Osteocyte (in vitro differentiated cells): Measurements from ENCODE around the gene KRT79. TPM values are rescaled to one million over a fixed set of nuclear protein-coding genes. Genes with fewer than 3 reads are reported as not detected.
A peak's percentile ranks its signal among the peaks of the same experiment; 100 is the strongest.
"Not testable (repeated sequence)": the region's sequence is repeated elsewhere in the genome, so short reads cannot be mapped to it uniquely, and the experiment has no call there.

Experiments used
- DNase-seq: peaks from one replicate; pipeline ENCODE4 v3.0.0; 2021; ENCODE audit warnings: mixed read lengths; ENCODE audit not compliant: unreplicated experiment; ENCODE audit errors: extremely low spot score
- H3K27ac Mint-ChIP-seq: one replicate; pipeline ENCODE4 v1.8.0; 2021; ENCODE audit warnings: mild to moderate bottlenecking, mixed read lengths; ENCODE audit not compliant: unreplicated experiment
- H3K27me3 Mint-ChIP-seq: one replicate; pipeline ENCODE4 v1.8.0; 2021; ENCODE audit warnings: mixed read lengths; ENCODE audit not compliant: unreplicated experiment
- H3K36me3 Mint-ChIP-seq: one replicate; pipeline ENCODE4 v1.8.0; 2021; ENCODE audit warnings: mixed read lengths; ENCODE audit not compliant: unreplicated experiment
- H3K4me1 Mint-ChIP-seq: one replicate; pipeline ENCODE4 v1.8.0; 2021; ENCODE audit warnings: mixed read lengths; ENCODE audit not compliant: unreplicated experiment
- H3K4me3 Mint-ChIP-seq: one replicate; pipeline ENCODE4 v1.8.0; 2021; ENCODE audit warnings: mild to moderate bottlenecking, moderate library complexity, mixed read lengths; ENCODE audit not compliant: unreplicated experiment
- H3K9me3 Mint-ChIP-seq: one replicate; pipeline ENCODE4 v1.8.0; 2021; ENCODE audit warnings: mixed read lengths; ENCODE audit not compliant: unreplicated experiment
- CTCF ChIP-seq: fragments of 200-600 bp; sonication (generic); IDR thresholded peaks from 2 replicates; pipeline ENCODE4 v1.5.0; 2021; ENCODE audit warnings: antibody characterized with exemption, mild to moderate bottlenecking, moderate library complexity
- long read RNA-seq: library from polyadenylated mRNA; unstranded; transcript quantifications from one replicate; pipeline ENCODE4 v2.0.0, GENCODE V29; 2021
- total RNA-seq: library from RNA; stranded (reverse); gene quantifications from 2 replicates; pipeline ENCODE4 v1.2.1, GENCODE V29; 2021

KRT79 gene
- not detected in 2 replicates for total RNA-seq
- long read RNA-seq, result 0 reads

- no peak for TF ChIP-seq CTCF
- Mint-ChIP-seq H3K4me3 (no peak within 1 kb of the TSS), H3K27me3 (peaks cover 11% of the 10 kb centered on the region), H3K9me3 (no peaks in the 10 kb centered on the region), H3K27ac (no peak within 1 kb of the TSS), H3K36me3 (no peaks in the 10 kb centered on the region), H3K4me1 (peaks cover 17% of the 10 kb centered on the region)
- DNase-seq, result no peak
Measured at GRCh38 chr12:52833922-52834726, at the start of gene KRT79. Gene KRT79, minus strand, starts transcription at chr12:52834311. Its CDS starts 51 bp downstream, at chr12:52834260.

GRCh38 chr12:52880499-52880898 lies 46.4 kb upstream of the KRT79 start:
- not testable (repeated sequence) for H3K4me3 Mint-ChIP-seq, H3K27me3 Mint-ChIP-seq, DNase-seq, H3K36me3 Mint-ChIP-seq, H3K9me3 Mint-ChIP-seq, H3K27ac Mint-ChIP-seq
- peaks cover 30% of the 10 kb centered on the region for H3K4me1 Mint-ChIP-seq

GRCh38 chr12:52879394-52880351 lies 45.6 kb upstream of the KRT79 start:
- peak overlapping the region; percentile 69 for H3K27ac Mint-ChIP-seq
- H3K4me3 Mint-ChIP-seq, result peak overlapping the region; percentile 53
- TF ChIP-seq CTCF, result peak; percentile 73
- H3K9me3 Mint-ChIP-seq, result no peaks in the 10 kb centered on the region
- peaks cover 36% of the 10 kb centered on the region for H3K4me1 Mint-ChIP-seq
- no peaks in the 10 kb centered on the region for H3K27me3 Mint-ChIP-seq
- DNase-seq, result peak; percentile 90
- no peaks in the 10 kb centered on the region for H3K36me3 Mint-ChIP-seq

GRCh38 chr12:52878507-52879393 lies 44.6 kb upstream of the KRT79 start:
- Mint-ChIP-seq H3K4me1 (peaks cover 43% of the 10 kb centered on the region), H3K4me3 (no peak overlapping the region), H3K27me3 (no peaks in the 10 kb centered on the region), H3K27ac (peak overlapping the region; percentile 69), H3K36me3 (no peaks in the 10 kb centered on the region), H3K9me3 (no peaks in the 10 kb centered on the region)
- no peak for TF ChIP-seq CTCF
- DNase-seq, result no peak

GRCh38 chr12:52877242-52877641 lies 43.1 kb upstream of the KRT79 start:
- DNase-seq, result no peak
- no peaks in the 10 kb centered on the region for H3K27me3 Mint-ChIP-seq
- H3K4me1 Mint-ChIP-seq, result peaks cover 58% of the 10 kb centered on the region
- H3K36me3 Mint-ChIP-seq, result no peaks in the 10 kb centered on the region
- no peak overlapping the region for H3K27ac Mint-ChIP-seq
- no peak for TF ChIP-seq CTCF
- no peaks in the 10 kb centered on the region for H3K9me3 Mint-ChIP-seq
- H3K4me3 Mint-ChIP-seq, result no peak overlapping the region
